ENCODE results near the gene FBXO31. TPM values are rescaled to one million over a fixed set of nuclear protein-coding genes. Genes with fewer than 3 reads are reported as not detected.
A peak's percentile ranks its signal among the peaks of the same experiment; 100 is the strongest.

Gene FBXO31
- total and polyA plus RNA-seq, 2 of the 8 experiments (the other 6 are each of a cell fraction or from before 2014, with no cell fraction given) = 8.3 to 21.6 TPM

GRCh38 chr16:87344931-87345631 is 38.5 kb downstream of the FBXO31 start:
- Histone ChIP-seq H3K27ac (ENCODE audit: low read depth, low read length) (no peak overlapping the region), H4K20me1 (replicated peaks in 1 of 2; ENCODE audit: control insufficient read depth in 1 of 2, insufficient read depth in 2 of 2, low read length in 2 of 2) (peaks cover 0 to 2% of the 10 kb centered on the region in 2 experiments), H3K23me2 (ENCODE audit: low read depth, low read length) (no peaks in the 10 kb centered on the region), H3K18ac (ENCODE audit: extremely low read depth, low read length) (peak overlapping the region; percentile 28; the same call in 1 of the 2 replicates), H3K36me3 (ENCODE audit: control insufficient read depth in 2 of 4, insufficient read depth in 4 of 4, low read length in 3 of 4) (peaks cover 0 to 5% (median 3%) of the 10 kb centered on the region in 4 experiments; a peak in 5 of 8 replicates), H3K9ac (replicated peaks in 1 of 4; ENCODE audit: extremely low read depth in 1 of 4, low read depth in 3 of 4, low read length in 3 of 4) (no peak overlapping the region), H3K4me3 (ENCODE audit: extremely low read depth in 1 of 4, insufficient read depth in 2 of 4, low read depth in 3 of 4, low read length in 4 of 4) (no peak overlapping the region), H3K56ac (replicated peaks; ENCODE audit: insufficient read length, low read depth, low read length) (no peak overlapping the region), H4K91ac (replicated peaks; ENCODE audit: insufficient read length, low read length) (no peak overlapping the region), H2AK5ac (ENCODE audit: low read depth, low read length) (no peak overlapping the region), H3K27me3 (replicated peaks in 1 of 4; ENCODE audit: control insufficient read depth in 3 of 4, extremely low read depth in 1 of 4, insufficient read depth in 3 of 4, low read length in 3 of 4) (no peaks in the 10 kb centered on the region), H3K4ac (replicated peaks; ENCODE audit: insufficient read length, low read depth, low read length) (no peak overlapping the region), H2BK12ac (ENCODE audit: low read depth, low read length) (no peak overlapping the region), H3K23ac (ENCODE audit: insufficient read length) (no peak overlapping the region), H4K5ac (ENCODE audit: insufficient read length, low read depth, low read length) (peak overlapping the region; percentile 10), H3K79me1 (ENCODE audit: low read depth, low read length) (peaks cover 6% of the 10 kb centered on the region), H3K79me2 (ENCODE audit: control insufficient read depth in 1 of 2, insufficient read depth in 2 of 2, low read length in 2 of 2) (no peaks in the 10 kb centered on the region; a peak in 1 of 4 replicates), H4K8ac (ENCODE audit: extremely low read depth, insufficient read depth, low read length) (no peak overlapping the region), H2AFZ (ENCODE audit: low read length) (no peak overlapping the region), H3K9me3 (ENCODE audit: insufficient read depth in 2 of 2, low read depth in 1 of 2, low read length in 1 of 2) (no peaks in the 10 kb centered on the region), H2BK15ac (ENCODE audit: low read length) (no peak overlapping the region), H3K4me1 (replicated peaks in 1 of 4; ENCODE audit: control insufficient read depth in 3 of 4, insufficient read depth in 4 of 4, low read length in 3 of 4) (peaks cover 0 to 11% (median 1%) of the 10 kb centered on the region in 4 experiments; a peak in 3 of 7 replicates), H2BK5ac (ENCODE audit: low read depth, low read length) (no peak overlapping the region), H2BK20ac (ENCODE audit: low read length) (no peak overlapping the region), H2BK120ac (replicated peaks; ENCODE audit: low read depth, low read length) (no peak overlapping the region), H3K4me2 (ENCODE audit: insufficient read depth in 1 of 2, low read depth in 2 of 2, low read length in 2 of 2) (no peak overlapping the region), H3K14ac (ENCODE audit: insufficient read length) (no peak overlapping the region)
- FAIRE-seq (no peak), DNase-seq (ENCODE audit: low read depth in 1 of 2, low spot score in 2 of 2) (no peak)
- POLR2A ChIA-PET (ENCODE audit: partially characterized antibody) = no interaction called here
- CTCF ChIA-PET (ENCODE audit: partially characterized antibody) = interaction anchor here (0.6 kb wide), 1 partner anchor 25 kb away, joined by 3 read pairs; no protein-coding TSS in a partner anchor
- 86% methylated on average over 11 of the region's 17 CpGs; no CpG with 5 or more reads in 1 of the 2 experiments for WGBS, 2 experiments (ENCODE audit: extremely low coverage in 1 of 2, insufficient coverage in 1 of 2, insufficient read length in 1 of 2, insufficient replicate concordance in 2 of 2, low coverage in 1 of 2, low lambda C conversion rate in 2 of 2, missing lambda C conversion rate in 1 of 2)
- TF ChIP-seq SP2 (IDR thresholded peaks at IDR 0.05; ENCODE audit: low read length) (no peak), SAP30 (IDR thresholded peaks at IDR 0.05; ENCODE audit: insufficient read depth, insufficient replicate concordance, low read length) (no peak), SIRT6 (IDR thresholded peaks at IDR 0.05; ENCODE audit: low read length) (no peak)

Measured in H1 (cell line).